HG03196 (cell line): ENCODE data around the gene RALB.
A peak's percentile ranks its signal among the peaks of the same experiment; 100 is the strongest.
"Not testable (repeated sequence)": the region's sequence is repeated elsewhere in the genome, so short reads cannot be mapped to it uniquely, and the experiment has no call there.

Source experiments
- ATAC-seq: cut with Tn5 transposase; IDR thresholded peaks from one replicate; pipeline ENCODE4 v1.9.1; 2021; ENCODE audit not compliant: unreplicated experiment

RALB gene

GRCh38 chr2:120224735-120225548, 27.7 kb upstream of the RALB start:
- ATAC-seq, result no peak

GRCh38 chr2:120225549-120226065, 27.0 kb upstream of the RALB start:
- ATAC-seq, result no peak

GRCh38 chr2:120226316-120226715, 26.3 kb upstream of the RALB start:
- no peak for ATAC-seq

GRCh38 chr2:120227111-120227991, 25.3 kb upstream of the RALB start:
- ATAC-seq, result no peak

GRCh38 chr2:120228503-120228902, 24.1 kb upstream of the RALB start:
- no peak for ATAC-seq

GRCh38 chr2:120229341-120229740, 23.3 kb upstream of the RALB start:
- ATAC-seq, result no peak

GRCh38 chr2:120230515-120231471, 21.9 kb upstream of the RALB start:
- ATAC-seq, result no peak

- peak; percentile 17 for ATAC-seq
Observed at GRCh38 chr2:120231564-120231973, 21.1 kb upstream of the RALB start.

GRCh38 chr2:120231974-120232635, 20.5 kb upstream of the RALB start:
- ATAC-seq, result peak; percentile 82

GRCh38 chr2:120233292-120233691, 19.4 kb upstream of the RALB start:
- no peak for ATAC-seq

GRCh38 chr2:120235158-120235557, 17.5 kb upstream of the RALB start:
- not testable (repeated sequence) for ATAC-seq

GRCh38 chr2:120235681-120236080, 17.0 kb upstream of the RALB start:
- no peak for ATAC-seq

- ATAC-seq, result no peak
Observed at GRCh38 chr2:120236316-120236715, 16.3 kb upstream of the RALB start.

GRCh38 chr2:120236791-120237190, 15.9 kb upstream of the RALB start:
- ATAC-seq, result no peak

GRCh38 chr2:120237491-120237902, 15.2 kb upstream of the RALB start:
- no peak for ATAC-seq

- no peak for ATAC-seq
Observed at GRCh38 chr2:120238728-120239487, 13.7 kb upstream of the RALB start.

GRCh38 chr2:120239488-120240287, 13.0 kb upstream of the RALB start:
- ATAC-seq, result no peak

- ATAC-seq, result no peak
Observed at GRCh38 chr2:120240901-120241429, 11.7 kb upstream of the RALB start.
